H1 (cell line): Measurements from ENCODE around the gene NKIRAS2. TPM values are rescaled to one million over a fixed set of nuclear protein-coding genes. Genes with fewer than 3 reads are reported as not detected.

ENCODE experiments used
- CTCF ChIA-PET: fragments of 300-600 bp; sonication (Branson Sonifier 250); formaldehyde crosslinking; loops from one replicate; lab custom pipeline; 2021; ENCODE audit not compliant: partially characterized antibody; lab: Charles Lee
- POLR2A ChIA-PET: fragments of 300-600 bp; sonication (Branson Sonifier 250); formaldehyde crosslinking; loops from one replicate; lab custom pipeline; 2021; ENCODE audit warnings: inconsistent platforms; ENCODE audit not compliant: partially characterized antibody; lab: Charles Lee
- DNase-seq, 2 experiments: peaks; one replicate each; pipeline versions ENCODE4 v3.0.0 to v3.0.0-alpha.2; 2010 to 2022; ENCODE audit warnings: low spot score in 2 of 2, low read depth in 1 of 2, mixed read lengths in 1 of 2
- FAIRE-seq: peaks from 2 replicates; lab custom pipeline; 2011; peaks lifted over from hg19 to GRCh38; lab: Jason Lieb, UNC
- H2AFZ ChIP-seq: 2 replicates; pipeline ENCODE4 v1.8.1; 2012; ENCODE audit warnings: low read length, inconsistent platforms
- H2AK5ac ChIP-seq: 2 replicates; pipeline ENCODE4 v1.6.1; 2013; ENCODE audit warnings: low read depth, low read length
- H2BK120ac ChIP-seq: replicated peaks from 2 replicates; pipeline ENCODE3; 2013; ENCODE audit warnings: low read depth, low read length, inconsistent platforms
- H2BK12ac ChIP-seq: 2 replicates; pipeline ENCODE4 v1.6.1; 2013; ENCODE audit warnings: low read depth, low read length
- H2BK15ac ChIP-seq: 2 replicates; pipeline ENCODE4 v1.6.1; 2013; ENCODE audit warnings: low read length
- H2BK20ac ChIP-seq: 2 replicates; pipeline ENCODE4 v1.6.1; 2013; ENCODE audit warnings: low read length
- H2BK5ac ChIP-seq: 2 replicates; pipeline ENCODE4 v1.6.1; 2013; ENCODE audit warnings: low read depth, low read length
- H3K14ac ChIP-seq: 2 replicates; pipeline ENCODE4 v1.6.1; 2013; ENCODE audit warnings: inconsistent platforms; ENCODE audit not compliant: insufficient read length
- H3K18ac ChIP-seq: 2 replicates; pipeline ENCODE4 v1.6.1; 2013; ENCODE audit warnings: low read length; ENCODE audit errors: extremely low read depth
- H3K23ac ChIP-seq: 2 replicates; pipeline ENCODE4 v1.6.1; 2013; ENCODE audit warnings: inconsistent platforms; ENCODE audit not compliant: insufficient read length
- H3K23me2 ChIP-seq: 2 replicates; pipeline ENCODE4 v1.6.1; 2013; ENCODE audit warnings: low read depth, low read length
- H3K27ac ChIP-seq: 2 replicates; pipeline ENCODE4 v1.6.1; 2011; ENCODE audit warnings: low read depth, low read length, inconsistent platforms
- H3K27me3 ChIP-seq, 4 experiments: replicated peaks in 1 of 4; 1 replicate in 1 of 4; 2 replicates in 3 of 4; pipeline versions ENCODE4 v1.6.1 to v1.8.1; 2011 to 2013; ENCODE audit warnings: low read length in 3 of 4, mild to moderate bottlenecking in 3 of 4, inconsistent platforms in 2 of 4, mixed read lengths in 2 of 4, moderate library complexity in 1 of 4; ENCODE audit not compliant: control insufficient read depth in 3 of 4, insufficient read depth in 3 of 4; ENCODE audit errors: extremely low read depth in 1 of 4
- H3K36me3 ChIP-seq, 4 experiments: 2 replicates each; pipeline versions ENCODE4 v1.6.1 to v1.8.1; 2011 to 2013; ENCODE audit warnings: mild to moderate bottlenecking in 4 of 4, low read length in 3 of 4, moderate library complexity in 2 of 4, control low read depth in 1 of 4, inconsistent platforms in 1 of 4; ENCODE audit not compliant: insufficient read depth in 4 of 4, control insufficient read depth in 2 of 4
- H3K4ac ChIP-seq: replicated peaks from 2 replicates; pipeline ENCODE3; 2013; ENCODE audit warnings: low read length, low read depth, mixed read lengths, inconsistent platforms; ENCODE audit not compliant: insufficient read length
- H3K4me1 ChIP-seq, 4 experiments: replicated peaks in 1 of 4; 1 replicate in 1 of 4; 2 replicates in 3 of 4; pipeline versions ENCODE4 v1.6.1 to v1.8.1; 2011 to 2013; ENCODE audit warnings: low read length in 3 of 4, inconsistent platforms in 2 of 4, mixed read lengths in 1 of 4; ENCODE audit not compliant: insufficient read depth in 4 of 4, control insufficient read depth in 3 of 4
- H3K4me2 ChIP-seq, 2 experiments: 2 replicates each; pipeline versions ENCODE4 v1.6.1 to v1.8.1; 2011 to 2013; ENCODE audit warnings: low read depth in 2 of 2, low read length in 2 of 2, control low read depth in 1 of 2, inconsistent platforms in 1 of 2, mild to moderate bottlenecking in 1 of 2; ENCODE audit not compliant: insufficient read depth in 1 of 2
- H3K4me3 ChIP-seq, 4 experiments: fragments of 200-600, 300-600 bp in 1 of 4; sonication (generic), shearing (Covaris generic), sonication (Bioruptor Twin) in 1 of 4; 2 replicates each; pipeline versions ENCODE4 v1.5.1 to v1.8.1; 2011 to 2016; ENCODE audit warnings: low read length in 4 of 4, low read depth in 3 of 4, control low read depth in 2 of 4, inconsistent platforms in 2 of 4, mild to moderate bottlenecking in 2 of 4, mixed read lengths in 1 of 4, moderate library complexity in 1 of 4; ENCODE audit not compliant: insufficient read depth in 2 of 4; ENCODE audit errors: extremely low read depth in 1 of 4
- H3K56ac ChIP-seq: replicated peaks from 2 replicates; pipeline ENCODE3; 2013; ENCODE audit warnings: low read depth, mild to moderate bottlenecking, mixed read lengths, low read length, inconsistent platforms; ENCODE audit not compliant: insufficient read length
- H3K79me1 ChIP-seq: 2 replicates; pipeline ENCODE4 v1.6.1; 2013; ENCODE audit warnings: low read depth, low read length, control low read depth
- H3K79me2 ChIP-seq, 2 experiments: 2 replicates each; pipeline versions ENCODE4 v1.6.1 to v1.8.1; 2012 to 2013; ENCODE audit warnings: low read length in 2 of 2, mild to moderate bottlenecking in 2 of 2, inconsistent platforms in 1 of 2; ENCODE audit not compliant: insufficient read depth in 2 of 2, control insufficient read depth in 1 of 2
- H3K9ac ChIP-seq, 4 experiments: replicated peaks in 1 of 4; 1 replicate in 1 of 4; 2 replicates in 3 of 4; pipeline versions ENCODE4 v1.6.1 to v1.8.1; 2011 to 2013; ENCODE audit warnings: low read depth in 3 of 4, low read length in 3 of 4, control low read depth in 2 of 4, mild to moderate bottlenecking in 2 of 4, moderate library complexity in 2 of 4, inconsistent platforms in 1 of 4; ENCODE audit errors: extremely low read depth in 1 of 4
- H3K9me3 ChIP-seq, 2 experiments: 2 replicates each; pipeline versions ENCODE4 v1.6.1 to v1.8.1; 2012 to 2013; ENCODE audit warnings: mild to moderate bottlenecking in 2 of 2, moderate library complexity in 2 of 2, control low read depth in 1 of 2, inconsistent platforms in 1 of 2, low read depth in 1 of 2, low read length in 1 of 2, mixed read lengths in 1 of 2; ENCODE audit not compliant: insufficient read depth in 2 of 2
- H4K20me1 ChIP-seq, 2 experiments: replicated peaks in 1 of 2; 2 replicates each; pipeline versions ENCODE3 to v1.8.1; 2011 to 2013; ENCODE audit warnings: inconsistent platforms in 2 of 2, low read length in 2 of 2, mild to moderate bottlenecking in 1 of 2; ENCODE audit not compliant: insufficient read depth in 2 of 2, control insufficient read depth in 1 of 2
- H4K5ac ChIP-seq: 2 replicates; pipeline ENCODE4 v1.6.1; 2013; ENCODE audit warnings: low read length, low read depth, mixed read lengths, inconsistent platforms; ENCODE audit not compliant: insufficient read length
- H4K8ac ChIP-seq: 2 replicates; pipeline ENCODE4 v1.8.0; 2013; ENCODE audit warnings: mild to moderate bottlenecking, moderate library complexity, low read length, inconsistent platforms; ENCODE audit not compliant: insufficient read depth; ENCODE audit errors: extremely low read depth
- H4K91ac ChIP-seq: replicated peaks from 2 replicates; pipeline ENCODE3; 2013; ENCODE audit warnings: low read length, mixed read lengths, inconsistent platforms; ENCODE audit not compliant: insufficient read length
- FOSL1 ChIP-seq: IDR thresholded peaks from 2 replicates; pipeline ENCODE4 v1.6.1; 2011; ENCODE audit warnings: mild to moderate bottlenecking, low read depth, low read length, moderate library complexity; ENCODE audit not compliant: insufficient read depth
- GABPA ChIP-seq: IDR thresholded peaks from 2 replicates; pipeline ENCODE4 v1.6.1; 2011; ENCODE audit warnings: mild to moderate bottlenecking, low read length, moderate library complexity, borderline replicate concordance; ENCODE audit not compliant: insufficient read depth
- KDM1A ChIP-seq: fragments of 200-600, 300-600 bp; sonication (generic); IDR thresholded peaks from 2 replicates; pipeline ENCODE4 v1.7.1; 2016; ENCODE audit warnings: mild to moderate bottlenecking, low read length, borderline replicate concordance
- SIN3A ChIP-seq, 2 experiments: IDR thresholded peaks in 1 of 2; conservative IDR thresholded peaks in 1 of 2; 2 replicates each; pipeline ENCODE4 v1.6.1; 2011 to 2012; ENCODE audit warnings: low read length in 2 of 2, improper control_type of control experiment in 1 of 2, low read depth in 1 of 2, mild to moderate bottlenecking in 1 of 2
- WGBS, 2 experiments: shearing (Covaris generic) in 1 of 2; methylation state at CpG; one replicate each; pipeline versions ENCODE4 v1.1.6 to v1.1.7; 2013 to 2015; ENCODE audit warnings: low lambda C conversion rate in 2 of 2, mixed read lengths in 2 of 2, inconsistent platforms in 1 of 2, low coverage in 1 of 2, missing lambda C conversion rate in 1 of 2; ENCODE audit not compliant: insufficient replicate concordance in 2 of 2, insufficient coverage in 1 of 2, insufficient read length in 1 of 2; ENCODE audit errors: extremely low coverage in 1 of 2, missing lambda C conversion rate in 1 of 2; 5-methylcytosine and 5-hydroxymethylcytosine counted together
- polyA plus RNA-seq, 7 experiments: library from polyadenylated mRNA; depleted of rRNA in 3 of 7; stranded (reverse) in 5 of 7; unstranded in 2 of 7; fragments of >200 nt in 5 of 7; fragments of 200-250 nt in 2 of 7; gene quantifications; 1 replicate in 5 of 7; 2 replicates in 1 of 7; 4 replicates in 1 of 7; pipeline versions ENCODE4 v1.2.1 to v1.2.3, GENCODE V29; 2011 to 2013; ENCODE audit warnings: missing spikeins in 2 of 7, mixed read lengths in 2 of 7
- total RNA-seq: library from RNA; stranded (reverse); fragmentation: NEBNext Ultra II Directional; extraction: Animal tissue kit (Norgen Biotek cat#: 25700); gene quantifications from 2 replicates; pipeline ENCODE4 v1.2.1, GENCODE V29; 2021

The NKIRAS2 gene
- total and polyA plus RNA-seq, 2 of the 8 experiments (the other 6 are each of a cell fraction or from before 2014, with no cell fraction given) = 34.5 to 51.1 TPM

- Histone ChIP-seq H3K23ac (no peak overlapping the region), H2AK5ac (peak overlapping the region; percentile 17; the same call in 1 of the 2 replicates), H3K14ac (no peak overlapping the region), H3K56ac (peak overlapping the region; percentile 1), H3K9me3 (no peaks in the 10 kb centered on the region), H3K18ac (peak overlapping the region; percentile 79; the same call in 1 of the 2 replicates), H4K5ac (peak overlapping the region; percentile 31), H3K4me2 (peak overlapping the region; percentile 90), H4K20me1 (no peaks in the 10 kb centered on the region), H3K4ac (peak overlapping the region; percentile 40), H3K4me3 (peak overlapping the region; percentile 85 to 99 (median 96)), H3K23me2 (peaks cover 19% of the 10 kb centered on the region), H3K79me2 (peaks cover 24 to 57% of the 10 kb centered on the region in 2 experiments), H3K36me3 (peaks cover 0 to 15% (median 6%) of the 10 kb centered on the region in 4 experiments; a peak in 4 of 8 replicates), H4K91ac (no peak overlapping the region), H4K8ac (no peak overlapping the region; the same call in none of the 2 replicates), H3K27me3 (no peaks in the 10 kb centered on the region), H2BK5ac (peak overlapping the region; percentile 30), H3K4me1 (peaks cover 4 to 11% (median 8%) of the 10 kb centered on the region in 4 experiments), H2BK12ac (0 out of 2 replicates have a peak overlapping the region, but pooled peaks have one; percentile 11), H3K27ac (peak overlapping the region; percentile 98), H3K9ac (peak overlapping the region in 3 of 4 experiments; percentile 57 to 99 (median 98); a peak in 6 of 7 replicates), H2BK20ac (no peak overlapping the region), H3K79me1 (no peaks in the 10 kb centered on the region), H2BK120ac (no peak overlapping the region), H2BK15ac (no peak overlapping the region), H2AFZ (peak overlapping the region; percentile 18)
- DNase-seq (no peak), FAIRE-seq (no peak)
- TF ChIP-seq KDM1A (no peak), FOSL1 (no peak), SIN3A (conservative IDR thresholded peaks at IDR 0.05 in 1 of 2, IDR thresholded peaks at IDR 0.05 in 1 of 2; ENCODE audit: low read depth in 1 of 2, low read length in 2 of 2) (0 out of 4 replicates have a peak, but pooled peaks of 1 of the 2 experiments have one; percentile 10), GABPA (no peak)
- WGBS, 2 experiments = 11% methylated on average over 11 of the region's 11 CpGs; no CpG with 5 or more reads in 1 of the 2 experiments
- CTCF ChIA-PET = interaction anchor here (0.7 to 38.8 kb wide), 21 partner anchors 9 to 163 kb away, joined by 3 to 1084 read pairs (median 3); partner anchors contain the start of genes DHX58, HSPB9, KAT2A and KCNH4
- POLR2A ChIA-PET = interaction anchor here (0.7 to 6.2 kb wide), 33 partner anchors 8 to 661 kb away, joined by 3 to 67 read pairs (median 5); partner anchors contain the start of genes ACLY, C17orf113, CNP and EIF1
These were observed 2.1 kb upstream of the NKIRAS2 start for GRCh38 chr17:42017866-42018200.
